ENCODE measurements around the gene NKX6-2. TPM values are rescaled to one million over a fixed set of nuclear protein-coding genes. Genes with fewer than 3 reads are reported as not detected.

Gene NKX6-2
- total and polyA plus RNA-seq, 10 of the 15 experiments (the other 5 are each of a cell fraction or from before 2014, with no cell fraction given), result 0.45 to 1.8 TPM; not detected in 8

DNA sequence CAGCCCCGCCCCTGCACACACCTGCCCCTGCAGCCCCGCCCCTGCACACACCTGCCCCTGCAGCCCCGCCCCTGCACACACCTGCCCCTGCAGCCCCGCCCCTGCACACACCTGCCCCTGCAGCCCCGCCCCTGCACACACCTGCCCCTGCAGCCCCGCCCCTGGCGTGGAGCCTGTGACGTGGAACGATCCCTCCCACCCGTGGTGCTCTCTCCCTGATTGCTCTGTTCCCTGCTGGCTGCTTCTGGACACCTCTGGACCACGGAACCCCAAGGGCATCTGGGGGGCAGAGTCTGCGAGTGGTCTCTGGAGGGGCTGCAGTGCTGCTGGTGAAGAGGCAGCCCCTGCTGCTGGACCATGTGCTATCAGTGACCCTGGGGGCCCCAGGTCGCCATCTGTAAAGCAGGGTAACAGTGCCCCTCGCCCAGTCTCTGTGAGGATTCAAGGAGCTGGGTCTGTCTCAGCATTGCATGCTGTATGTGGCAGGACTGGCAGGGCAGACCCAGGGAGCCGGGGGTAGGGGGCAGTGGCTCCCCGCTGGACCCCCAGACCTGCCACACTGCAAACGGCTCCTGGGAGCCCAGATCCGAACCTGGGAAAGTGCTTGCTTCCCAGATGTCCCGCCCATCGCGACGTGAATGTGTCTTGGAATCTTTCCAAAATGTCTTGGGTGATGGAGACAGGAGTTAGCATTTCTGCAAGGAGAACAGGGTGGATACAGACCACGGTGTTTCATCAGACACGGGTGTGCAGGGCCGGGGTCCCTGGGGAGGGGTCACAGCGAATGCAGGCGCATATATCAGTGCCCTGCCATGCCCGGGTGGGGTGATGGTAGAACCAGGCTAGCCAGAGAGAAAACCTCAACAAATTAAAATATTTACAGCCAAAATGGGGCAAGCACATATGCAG is 27.9 kb upstream of the NKX6-2 start (continued):
- TF ChIP-seq, protein P1, sequence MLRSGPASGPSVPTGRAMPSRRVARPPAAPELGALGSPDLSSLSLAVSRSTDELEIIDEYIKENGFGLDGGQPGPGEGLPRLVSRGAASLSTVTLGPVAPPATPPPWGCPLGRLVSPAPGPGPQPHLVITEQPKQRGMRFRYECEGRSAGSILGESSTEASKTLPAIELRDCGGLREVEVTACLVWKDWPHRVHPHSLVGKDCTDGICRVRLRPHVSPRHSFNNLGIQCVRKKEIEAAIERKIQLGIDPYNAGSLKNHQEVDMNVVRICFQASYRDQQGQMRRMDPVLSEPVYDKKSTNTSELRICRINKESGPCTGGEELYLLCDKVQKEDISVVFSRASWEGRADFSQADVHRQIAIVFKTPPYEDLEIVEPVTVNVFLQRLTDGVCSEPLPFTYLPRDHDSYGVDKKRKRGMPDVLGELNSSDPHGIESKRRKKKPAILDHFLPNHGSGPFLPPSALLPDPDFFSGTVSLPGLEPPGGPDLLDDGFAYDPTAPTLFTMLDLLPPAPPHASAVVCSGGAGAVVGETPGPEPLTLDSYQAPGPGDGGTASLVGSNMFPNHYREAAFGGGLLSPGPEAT (IDR thresholded peaks at IDR 0.05; ENCODE audit: low read depth), result no peak
- no peak for TF ChIP-seq PBX3 (IDR thresholded peaks at IDR 0.05; ENCODE audit: insufficient replicate concordance, low read depth, low read length)
- TF ChIP-seq SKIL (IDR thresholded peaks at IDR 0.05; ENCODE audit: low read depth, poor library complexity, severe bottlenecking), result no peak

DNA sequence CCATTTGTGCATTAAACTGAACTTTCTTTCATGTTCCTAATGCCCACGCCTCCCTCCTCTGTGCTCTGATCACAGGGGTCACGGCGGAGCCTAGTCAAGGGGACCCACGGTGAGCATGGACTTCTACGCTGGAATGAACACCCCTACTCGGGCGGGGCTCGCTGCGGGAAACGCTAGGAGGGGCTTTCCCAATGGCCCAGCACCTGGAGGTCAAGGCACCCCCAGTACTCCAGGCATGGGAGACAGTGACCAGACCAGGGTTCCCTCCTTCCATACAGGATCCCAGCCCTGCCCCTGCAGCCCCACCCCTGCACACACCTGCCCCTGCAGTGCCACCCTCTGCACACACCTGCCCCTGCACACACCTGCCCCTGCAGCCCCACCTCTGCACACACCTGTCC is 27.1 kb upstream of the NKX6-2 start:
- Histone ChIP-seq H3K4me1 (ENCODE audit: control insufficient read depth, insufficient read depth, low read length) (no peaks in the 10 kb centered on the region), H3K36me3 (ENCODE audit: control insufficient read depth in 2 of 2, insufficient read depth in 2 of 2, low read length in 1 of 2) (no peaks in the 10 kb centered on the region), H2AFZ (ENCODE audit: control insufficient read depth, low read depth, low read length) (no peak overlapping the region), H3K4me3 (no peak overlapping the region), H4K20me1 (ENCODE audit: control insufficient read depth, insufficient read depth) (no peaks in the 10 kb centered on the region), H3K9me3 (replicated peaks; ENCODE audit: control insufficient read depth, insufficient read depth, low read length) (no peaks in the 10 kb centered on the region; the same call in 2 of the 3 replicates), H3K4me2 (ENCODE audit: control insufficient read depth, insufficient read depth) (no peak overlapping the region), H3K27me3 (replicated peaks in 1 of 2; ENCODE audit: control insufficient read depth in 2 of 2, insufficient read depth in 2 of 2, low read length in 1 of 2) (no peaks in the 10 kb centered on the region), H3K27ac (ENCODE audit: control insufficient read depth, insufficient read depth) (no peak overlapping the region), H3K79me2 (ENCODE audit: control insufficient read depth, insufficient read depth, low read length) (no peaks in the 10 kb centered on the region), H3K9ac (ENCODE audit: control insufficient read depth, insufficient read depth, low read length) (no peak overlapping the region)
- in situ Hi-C loops (cut with MboI), result no loop called here
- no peak for DNase-seq (ENCODE audit: low read depth, low spot score)
- no peak for ATAC-seq
- ChIA-PET SMC1A (ENCODE audit: uncharacterized antibody, unreplicated experiment) (no interaction called here), CTCF (no interaction called here), POLR2A (no interaction called here), RAD21 (ENCODE audit: unreplicated experiment) (no interaction called here)
- no TSS peak for BruUV-seq (replicated peaks)
- intact Hi-C loops (cut with micrococcal nuclease; ENCODE audit: unreplicated experiment), result no loop called here
- 71% methylated on average over 10 of the region's 10 CpGs for WGBS (ENCODE audit: insufficient coverage, insufficient replicate concordance, low lambda C conversion rate, missing lambda C conversion rate)
- no peak for FAIRE-seq
- no peak for TF ChIP-seq MTA3 (IDR thresholded peaks at IDR 0.05; ENCODE audit: borderline replicate concordance, low read length)
- TF ChIP-seq NR2F1 (conservative IDR thresholded peaks at IDR 0.05), result no peak
- no peak for TF ChIP-seq SIX5 (IDR thresholded peaks at IDR 0.05; ENCODE audit: low read depth, low read length, severe bottlenecking)
- TF ChIP-seq NRF1 (conservative IDR thresholded peaks at IDR 0.05; ENCODE audit: low read depth, low read length), result no peak
- no peak for TF ChIP-seq BRCA1 (IDR thresholded peaks at IDR 0.05; ENCODE audit: low read depth, low read length)

All from GM12878 (cell line).